ENCODE results near the gene GPR21. TPM values are rescaled to one million over a fixed set of nuclear protein-coding genes. Genes with fewer than 3 reads are reported as not detected.

The GPR21 gene
- total and polyA plus RNA-seq, 2 experiments from 2014 or later = 0.90 TPM; not detected in 1

DNA sequence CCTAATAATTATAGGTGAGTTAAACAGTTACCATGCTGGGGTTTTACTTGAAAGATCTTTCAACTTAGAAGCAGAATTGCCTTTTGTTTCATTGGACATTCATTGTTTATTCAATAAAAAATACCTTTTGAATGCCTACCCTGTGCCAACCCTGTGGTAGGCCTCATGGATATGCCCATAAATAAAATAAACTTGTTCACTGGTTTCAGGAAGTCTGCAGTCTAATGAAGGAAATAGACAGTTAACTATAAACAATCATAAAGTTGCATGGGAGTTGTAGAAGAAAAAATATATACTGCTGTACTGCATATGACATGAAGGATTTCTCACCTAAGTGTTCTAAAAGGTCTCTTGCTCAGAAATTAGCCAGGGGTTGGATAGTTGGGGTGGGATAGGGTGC is 5.3 kb upstream of the GPR21 start:
- H2AFZ ChIP-seq = no peak overlapping the region
- no peak for ATAC-seq

More for the DNA sequence above, 5.3 kb upstream of the GPR21 start:
- no peaks in the 10 kb centered on the region for H3K27me3 Mint-ChIP-seq (ENCODE audit: insufficient read depth, low read depth, poor library complexity)
- Histone ChIP-seq H3K36me3 (ENCODE audit: insufficient read depth) (peaks cover 4% of the 10 kb centered on the region; the same call in 1 of the 2 replicates), H3K27me3 (ENCODE audit: insufficient read depth) (no peaks in the 10 kb centered on the region), H3K4me3 (no peak overlapping the region), H3K79me2 (replicated peaks; ENCODE audit: insufficient read depth) (no peaks in the 10 kb centered on the region), H3K9me2 (ENCODE audit: insufficient read depth) (no peaks in the 10 kb centered on the region), H3F3A (replicated peaks; ENCODE audit: low read depth) (no peaks in the 10 kb centered on the region), H3K4me2 (no peak overlapping the region), H3K4me1 (ENCODE audit: insufficient read depth) (no peaks in the 10 kb centered on the region), H3K27ac (ENCODE audit: low read depth) (no peak overlapping the region), H4K20me1 (replicated peaks; ENCODE audit: insufficient read depth) (no peaks in the 10 kb centered on the region)
- H3K36me3 Mint-ChIP-seq (ENCODE audit: low read depth) = peaks cover 5% of the 10 kb centered on the region
- H3K9me3 Mint-ChIP-seq = no peaks in the 10 kb centered on the region
- H3K27ac Mint-ChIP-seq = no peak overlapping the region
- TF ChIP-seq, protein P1, sequence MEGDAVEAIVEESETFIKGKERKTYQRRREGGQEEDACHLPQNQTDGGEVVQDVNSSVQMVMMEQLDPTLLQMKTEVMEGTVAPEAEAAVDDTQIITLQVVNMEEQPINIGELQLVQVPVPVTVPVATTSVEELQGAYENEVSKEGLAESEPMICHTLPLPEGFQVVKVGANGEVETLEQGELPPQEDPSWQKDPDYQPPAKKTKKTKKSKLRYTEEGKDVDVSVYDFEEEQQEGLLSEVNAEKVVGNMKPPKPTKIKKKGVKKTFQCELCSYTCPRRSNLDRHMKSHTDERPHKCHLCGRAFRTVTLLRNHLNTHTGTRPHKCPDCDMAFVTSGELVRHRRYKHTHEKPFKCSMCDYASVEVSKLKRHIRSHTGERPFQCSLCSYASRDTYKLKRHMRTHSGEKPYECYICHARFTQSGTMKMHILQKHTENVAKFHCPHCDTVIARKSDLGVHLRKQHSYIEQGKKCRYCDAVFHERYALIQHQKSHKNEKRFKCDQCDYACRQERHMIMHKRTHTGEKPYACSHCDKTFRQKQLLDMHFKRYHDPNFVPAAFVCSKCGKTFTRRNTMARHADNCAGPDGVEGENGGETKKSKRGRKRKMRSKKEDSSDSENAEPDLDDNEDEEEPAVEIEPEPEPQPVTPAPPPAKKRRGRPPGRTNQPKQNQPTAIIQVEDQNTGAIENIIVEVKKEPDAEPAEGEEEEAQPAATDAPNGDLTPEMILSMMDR (conservative IDR thresholded peaks at IDR 0.05; ENCODE audit: low read depth in 2 of 2) = no peak
- TF ChIP-seq ZNF331 (CRISPR knock-in tag; IDR thresholded peaks at IDR 0.05; ENCODE audit: low read depth) (no peak), NANOG (IDR thresholded peaks at IDR 0.05; ENCODE audit: borderline replicate concordance) (no peak), JUNB (IDR thresholded peaks at IDR 0.05; ENCODE audit: unreplicated experiment) (no peak), CREB1 (CRISPR knock-in tag; IDR thresholded peaks at IDR 0.05; ENCODE audit: low read depth) (no peak), STAT1 (IDR thresholded peaks at IDR 0.05; ENCODE audit: unreplicated experiment) (no peak), EZH2 (IDR thresholded peaks at IDR 0.05; ENCODE audit: low read depth, unreplicated experiment) (no peak), EZH2phosphoT487 (IDR thresholded peaks at IDR 0.05; ENCODE audit: unreplicated experiment) (no peak), POLR2AphosphoS5 (IDR thresholded peaks at IDR 0.05; ENCODE audit: low read depth) (no peak), ZNF114 (CRISPR knock-in tag; IDR thresholded peaks at IDR 0.05) (no peak)
- TF ChIP-seq, protein P2, sequence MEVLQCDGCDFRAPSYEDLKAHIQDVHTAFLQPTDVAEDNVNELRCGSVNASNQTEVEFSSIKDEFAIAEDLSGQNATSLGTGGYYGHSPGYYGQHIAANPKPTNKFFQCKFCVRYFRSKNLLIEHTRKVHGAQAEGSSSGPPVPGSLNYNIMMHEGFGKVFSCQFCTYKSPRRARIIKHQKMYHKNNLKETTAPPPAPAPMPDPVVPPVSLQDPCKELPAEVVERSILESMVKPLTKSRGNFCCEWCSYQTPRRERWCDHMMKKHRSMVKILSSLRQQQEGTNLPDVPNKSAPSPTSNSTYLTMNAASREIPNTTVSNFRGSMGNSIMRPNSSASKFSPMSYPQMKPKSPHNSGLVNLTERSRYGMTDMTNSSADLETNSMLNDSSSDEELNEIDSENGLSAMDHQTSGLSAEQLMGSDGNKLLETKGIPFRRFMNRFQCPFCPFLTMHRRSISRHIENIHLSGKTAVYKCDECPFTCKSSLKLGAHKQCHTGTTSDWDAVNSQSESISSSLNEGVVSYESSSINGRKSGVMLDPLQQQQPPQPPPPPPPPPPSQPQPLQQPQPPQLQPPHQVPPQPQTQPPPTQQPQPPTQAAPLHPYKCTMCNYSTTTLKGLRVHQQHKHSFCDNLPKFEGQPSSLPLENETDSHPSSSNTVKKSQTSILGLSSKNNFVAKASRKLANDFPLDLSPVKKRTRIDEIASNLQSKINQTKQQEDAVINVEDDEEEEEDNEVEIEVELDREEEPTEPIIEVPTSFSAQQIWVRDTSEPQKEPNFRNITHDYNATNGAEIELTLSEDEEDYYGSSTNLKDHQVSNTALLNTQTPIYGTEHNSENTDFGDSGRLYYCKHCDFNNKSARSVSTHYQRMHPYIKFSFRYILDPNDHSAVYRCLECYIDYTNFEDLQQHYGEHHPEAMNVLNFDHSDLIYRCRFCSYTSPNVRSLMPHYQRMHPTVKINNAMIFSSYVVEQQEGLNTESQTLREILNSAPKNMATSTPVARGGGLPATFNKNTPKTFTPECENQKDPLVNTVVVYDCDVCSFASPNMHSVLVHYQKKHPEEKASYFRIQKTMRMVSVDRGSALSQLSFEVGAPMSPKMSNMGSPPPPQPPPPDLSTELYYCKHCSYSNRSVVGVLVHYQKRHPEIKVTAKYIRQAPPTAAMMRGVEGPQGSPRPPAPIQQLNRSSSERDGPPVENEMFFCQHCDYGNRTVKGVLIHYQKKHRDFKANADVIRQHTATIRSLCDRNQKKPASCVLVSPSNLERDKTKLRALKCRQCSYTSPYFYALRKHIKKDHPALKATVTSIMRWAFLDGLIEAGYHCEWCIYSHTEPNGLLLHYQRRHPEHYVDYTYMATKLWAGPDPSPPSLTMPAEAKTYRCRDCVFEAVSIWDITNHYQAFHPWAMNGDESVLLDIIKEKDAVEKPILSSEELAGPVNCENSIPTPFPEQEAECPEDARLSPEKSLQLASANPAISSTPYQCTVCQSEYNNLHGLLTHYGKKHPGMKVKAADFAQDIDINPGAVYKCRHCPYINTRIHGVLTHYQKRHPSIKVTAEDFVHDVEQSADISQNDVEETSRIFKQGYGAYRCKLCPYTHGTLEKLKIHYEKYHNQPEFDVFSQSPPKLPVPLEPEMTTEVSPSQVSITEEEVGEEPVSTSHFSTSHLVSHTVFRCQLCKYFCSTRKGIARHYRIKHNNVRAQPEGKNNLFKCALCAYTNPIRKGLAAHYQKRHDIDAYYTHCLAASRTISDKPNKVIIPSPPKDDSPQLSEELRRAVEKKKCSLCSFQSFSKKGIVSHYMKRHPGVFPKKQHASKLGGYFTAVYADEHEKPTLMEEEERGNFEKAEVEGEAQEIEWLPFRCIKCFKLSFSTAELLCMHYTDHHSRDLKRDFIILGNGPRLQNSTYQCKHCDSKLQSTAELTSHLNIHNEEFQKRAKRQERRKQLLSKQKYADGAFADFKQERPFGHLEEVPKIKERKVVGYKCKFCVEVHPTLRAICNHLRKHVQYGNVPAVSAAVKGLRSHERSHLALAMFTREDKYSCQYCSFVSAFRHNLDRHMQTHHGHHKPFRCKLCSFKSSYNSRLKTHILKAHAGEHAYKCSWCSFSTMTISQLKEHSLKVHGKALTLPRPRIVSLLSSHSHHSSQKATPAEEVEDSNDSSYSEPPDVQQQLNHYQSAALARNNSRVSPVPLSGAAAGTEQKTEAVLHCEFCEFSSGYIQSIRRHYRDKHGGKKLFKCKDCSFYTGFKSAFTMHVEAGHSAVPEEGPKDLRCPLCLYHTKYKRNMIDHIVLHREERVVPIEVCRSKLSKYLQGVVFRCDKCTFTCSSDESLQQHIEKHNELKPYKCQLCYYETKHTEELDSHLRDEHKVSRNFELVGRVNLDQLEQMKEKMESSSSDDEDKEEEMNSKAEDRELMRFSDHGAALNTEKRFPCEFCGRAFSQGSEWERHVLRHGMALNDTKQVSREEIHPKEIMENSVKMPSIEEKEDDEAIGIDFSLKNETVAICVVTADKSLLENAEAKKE (CRISPR knock-in tag; IDR thresholded peaks at IDR 0.05) = no peak
- TF ChIP-seq, protein P3, sequence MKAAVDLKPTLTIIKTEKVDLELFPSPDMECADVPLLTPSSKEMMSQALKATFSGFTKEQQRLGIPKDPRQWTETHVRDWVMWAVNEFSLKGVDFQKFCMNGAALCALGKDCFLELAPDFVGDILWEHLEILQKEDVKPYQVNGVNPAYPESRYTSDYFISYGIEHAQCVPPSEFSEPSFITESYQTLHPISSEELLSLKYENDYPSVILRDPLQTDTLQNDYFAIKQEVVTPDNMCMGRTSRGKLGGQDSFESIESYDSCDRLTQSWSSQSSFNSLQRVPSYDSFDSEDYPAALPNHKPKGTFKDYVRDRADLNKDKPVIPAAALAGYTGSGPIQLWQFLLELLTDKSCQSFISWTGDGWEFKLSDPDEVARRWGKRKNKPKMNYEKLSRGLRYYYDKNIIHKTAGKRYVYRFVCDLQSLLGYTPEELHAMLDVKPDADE (IDR thresholded peaks at IDR 0.05) = no peak
- TF ChIP-seq, protein P4, sequence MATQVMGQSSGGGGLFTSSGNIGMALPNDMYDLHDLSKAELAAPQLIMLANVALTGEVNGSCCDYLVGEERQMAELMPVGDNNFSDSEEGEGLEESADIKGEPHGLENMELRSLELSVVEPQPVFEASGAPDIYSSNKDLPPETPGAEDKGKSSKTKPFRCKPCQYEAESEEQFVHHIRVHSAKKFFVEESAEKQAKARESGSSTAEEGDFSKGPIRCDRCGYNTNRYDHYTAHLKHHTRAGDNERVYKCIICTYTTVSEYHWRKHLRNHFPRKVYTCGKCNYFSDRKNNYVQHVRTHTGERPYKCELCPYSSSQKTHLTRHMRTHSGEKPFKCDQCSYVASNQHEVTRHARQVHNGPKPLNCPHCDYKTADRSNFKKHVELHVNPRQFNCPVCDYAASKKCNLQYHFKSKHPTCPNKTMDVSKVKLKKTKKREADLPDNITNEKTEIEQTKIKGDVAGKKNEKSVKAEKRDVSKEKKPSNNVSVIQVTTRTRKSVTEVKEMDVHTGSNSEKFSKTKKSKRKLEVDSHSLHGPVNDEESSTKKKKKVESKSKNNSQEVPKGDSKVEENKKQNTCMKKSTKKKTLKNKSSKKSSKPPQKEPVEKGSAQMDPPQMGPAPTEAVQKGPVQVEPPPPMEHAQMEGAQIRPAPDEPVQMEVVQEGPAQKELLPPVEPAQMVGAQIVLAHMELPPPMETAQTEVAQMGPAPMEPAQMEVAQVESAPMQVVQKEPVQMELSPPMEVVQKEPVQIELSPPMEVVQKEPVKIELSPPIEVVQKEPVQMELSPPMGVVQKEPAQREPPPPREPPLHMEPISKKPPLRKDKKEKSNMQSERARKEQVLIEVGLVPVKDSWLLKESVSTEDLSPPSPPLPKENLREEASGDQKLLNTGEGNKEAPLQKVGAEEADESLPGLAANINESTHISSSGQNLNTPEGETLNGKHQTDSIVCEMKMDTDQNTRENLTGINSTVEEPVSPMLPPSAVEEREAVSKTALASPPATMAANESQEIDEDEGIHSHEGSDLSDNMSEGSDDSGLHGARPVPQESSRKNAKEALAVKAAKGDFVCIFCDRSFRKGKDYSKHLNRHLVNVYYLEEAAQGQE (IDR thresholded peaks at IDR 0.05; ENCODE audit: unreplicated experiment) = no peak
- H3K4me3 Mint-ChIP-seq = no peak overlapping the region
- no peak for DNase-seq (ENCODE audit: low spot score)
- H3K4me1 Mint-ChIP-seq = peaks cover 4% of the 10 kb centered on the region; the same call in 1 of the 3 replicates
